Measurements from ENCODE around the gene ABLIM3.

The ABLIM3 gene

DNA sequence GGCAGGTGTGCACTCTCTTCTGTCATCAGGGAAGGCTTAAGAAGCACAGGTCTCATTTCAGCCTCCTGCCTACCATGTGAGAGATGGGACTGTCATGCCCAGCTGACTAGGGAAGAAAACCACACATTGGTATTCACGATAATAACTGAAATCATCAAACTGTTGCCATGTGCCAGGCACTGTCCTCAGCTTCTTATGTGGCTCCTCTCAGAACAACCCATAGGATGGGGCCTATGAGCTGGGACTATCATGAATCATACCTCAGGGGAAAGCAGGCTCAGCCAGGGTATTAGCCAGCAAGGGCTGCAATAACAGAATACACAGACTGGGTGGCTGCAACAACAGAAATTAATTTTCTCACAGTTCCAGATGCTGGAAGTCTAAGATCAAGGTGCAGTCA lies 133.6 kb downstream of the ABLIM3 start:
- H3K36me3 ChIP-seq (replicated peaks; ENCODE audit: insufficient read depth, low read length), result no peaks in the 10 kb centered on the region
- H3K4me3 ChIP-seq (ENCODE audit: low read length), result no peak overlapping the region
- no peaks in the 10 kb centered on the region for H3K79me2 ChIP-seq (ENCODE audit: low read length)
- DNase-seq, result no peak
- no peaks in the 10 kb centered on the region for H3K9me3 ChIP-seq (replicated peaks; ENCODE audit: insufficient read depth, low read length)
- no peak overlapping the region for H3K27ac ChIP-seq (ENCODE audit: low read length)
- no peaks in the 10 kb centered on the region for H3F3A ChIP-seq (ENCODE audit: insufficient read depth, low read length)
- no peak overlapping the region for H3K4me2 ChIP-seq (ENCODE audit: low read depth, low read length)
- H2AFZ ChIP-seq (ENCODE audit: low read length), result no peak overlapping the region
- H4K20me1 ChIP-seq (ENCODE audit: insufficient read depth, low read length), result no peaks in the 10 kb centered on the region
- no peaks in the 10 kb centered on the region for H3K9me2 ChIP-seq (replicated peaks; ENCODE audit: insufficient read depth, low read length)
- H3K9ac ChIP-seq (ENCODE audit: low read length), result no peak overlapping the region
- TF ChIP-seq EZH2 (optimal IDR thresholded peaks at IDR 0.05; ENCODE audit: low read depth, low read length), result no peak
- TF ChIP-seq EZH2phosphoT487 (IDR thresholded peaks at IDR 0.05; ENCODE audit: low read length), result no peak
- TF ChIP-seq CTCF (IDR thresholded peaks at IDR 0.05; ENCODE audit: low read length), result no peak
- H3K27me3 ChIP-seq (replicated peaks; ENCODE audit: insufficient read depth, low read length), result no peaks in the 10 kb centered on the region
- no peaks in the 10 kb centered on the region for H3K4me1 ChIP-seq (ENCODE audit: low read length)

DNA sequence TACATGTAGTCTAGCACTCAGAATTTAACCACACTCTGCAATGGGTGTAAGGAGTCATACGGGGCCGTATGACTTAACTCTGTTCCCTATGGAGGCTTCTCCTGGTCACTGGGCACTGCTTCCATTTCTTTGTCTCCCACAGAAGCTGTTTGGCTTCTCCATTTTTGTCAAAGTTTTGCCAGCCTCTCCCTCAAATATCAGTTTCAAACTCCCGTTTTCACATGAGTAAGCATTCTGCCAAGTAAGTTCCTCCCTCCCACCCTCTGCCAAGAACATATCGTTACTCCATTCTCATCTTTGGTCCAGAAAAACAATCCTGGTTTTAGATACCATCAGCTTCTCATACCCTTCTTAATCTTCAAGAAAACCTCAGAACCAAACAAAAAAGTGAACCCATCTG lies 136.5 kb downstream of the ABLIM3 start:
- no peak overlapping the region for H3K9ac ChIP-seq (ENCODE audit: low read length)
- no peaks in the 10 kb centered on the region for H3K79me2 ChIP-seq (ENCODE audit: low read length)
- H3K9me2 ChIP-seq (replicated peaks; ENCODE audit: insufficient read depth, low read length), result no peaks in the 10 kb centered on the region
- H3K4me2 ChIP-seq (ENCODE audit: low read depth, low read length), result no peak overlapping the region
- H3K27me3 ChIP-seq (replicated peaks; ENCODE audit: insufficient read depth, low read length), result no peaks in the 10 kb centered on the region
- TF ChIP-seq CTCF (IDR thresholded peaks at IDR 0.05; ENCODE audit: low read length) (no peak), EZH2 (optimal IDR thresholded peaks at IDR 0.05; ENCODE audit: low read depth, low read length) (no peak), EZH2phosphoT487 (IDR thresholded peaks at IDR 0.05; ENCODE audit: low read length) (no peak)
- no peak overlapping the region for H2AFZ ChIP-seq (ENCODE audit: low read length)
- H3F3A ChIP-seq (ENCODE audit: insufficient read depth, low read length), result no peaks in the 10 kb centered on the region
- no peaks in the 10 kb centered on the region for H3K4me1 ChIP-seq (ENCODE audit: low read length)
- no peak overlapping the region for H3K4me3 ChIP-seq (ENCODE audit: low read length)
- no peaks in the 10 kb centered on the region for H4K20me1 ChIP-seq (ENCODE audit: insufficient read depth, low read length)
- H3K9me3 ChIP-seq (replicated peaks; ENCODE audit: insufficient read depth, low read length), result no peaks in the 10 kb centered on the region
- DNase-seq, result no peak
- H3K27ac ChIP-seq (ENCODE audit: low read length), result no peak overlapping the region
- no peaks in the 10 kb centered on the region for H3K36me3 ChIP-seq (replicated peaks; ENCODE audit: insufficient read depth, low read length)

DNA sequence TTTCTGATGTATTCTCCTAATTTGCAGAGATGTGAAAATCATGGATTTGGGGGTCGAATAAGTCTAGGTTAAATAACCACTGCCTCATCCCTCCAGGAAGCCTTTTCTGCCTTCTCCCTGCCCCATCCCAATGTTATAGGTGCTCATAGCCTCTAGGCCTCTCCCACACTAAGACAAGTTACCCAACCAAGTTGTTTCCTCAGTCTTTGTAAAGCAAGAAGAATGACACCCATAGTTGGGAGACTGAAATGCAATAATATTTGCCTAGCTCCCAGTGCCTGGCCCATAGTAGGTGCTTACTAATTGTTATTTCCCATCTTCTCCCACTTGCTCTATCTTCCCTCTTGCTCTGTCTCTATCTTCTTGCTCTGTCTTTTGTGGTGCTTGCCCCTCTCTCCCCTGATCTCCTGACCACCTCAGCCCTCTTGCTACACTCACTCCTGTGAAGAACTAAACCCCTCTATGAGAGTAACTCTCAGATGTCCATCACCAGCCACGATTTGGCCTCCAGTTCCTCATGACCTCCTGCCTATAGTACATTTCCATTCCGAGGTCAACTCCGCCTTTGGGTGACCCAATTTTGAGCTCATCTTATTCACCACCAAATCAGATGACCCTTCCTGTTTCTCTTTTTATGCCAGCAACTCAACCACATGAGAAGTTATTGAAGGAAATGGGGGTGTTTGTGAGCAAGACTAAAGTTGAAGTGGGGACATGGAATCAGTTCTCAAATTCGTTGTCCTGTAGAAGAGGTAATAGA lies 137.3 kb downstream of the ABLIM3 start:
- no peak for DNase-seq
- Histone ChIP-seq H3K9ac (ENCODE audit: low read length) (no peak overlapping the region), H3K4me3 (ENCODE audit: low read length) (no peak overlapping the region), H3K27me3 (replicated peaks; ENCODE audit: insufficient read depth, low read length) (no peaks in the 10 kb centered on the region), H3K9me3 (replicated peaks; ENCODE audit: insufficient read depth, low read length) (no peaks in the 10 kb centered on the region), H3K36me3 (replicated peaks; ENCODE audit: insufficient read depth, low read length) (no peaks in the 10 kb centered on the region), H2AFZ (ENCODE audit: low read length) (no peak overlapping the region), H3K27ac (ENCODE audit: low read length) (no peak overlapping the region), H3F3A (ENCODE audit: insufficient read depth, low read length) (no peaks in the 10 kb centered on the region), H3K9me2 (replicated peaks; ENCODE audit: insufficient read depth, low read length) (no peaks in the 10 kb centered on the region), H4K20me1 (ENCODE audit: insufficient read depth, low read length) (no peaks in the 10 kb centered on the region), H3K4me2 (ENCODE audit: low read depth, low read length) (no peak overlapping the region), H3K79me2 (ENCODE audit: low read length) (no peaks in the 10 kb centered on the region), H3K4me1 (ENCODE audit: low read length) (0 out of 2 replicates have a peak, but pooled peaks cover 1% of the 10 kb centered on the region)
- TF ChIP-seq CTCF (IDR thresholded peaks at IDR 0.05; ENCODE audit: low read length) (no peak), EZH2phosphoT487 (IDR thresholded peaks at IDR 0.05; ENCODE audit: low read length) (no peak), EZH2 (optimal IDR thresholded peaks at IDR 0.05; ENCODE audit: low read depth, low read length) (no peak)

All from MM.1S (cell line).